K562 (cell line): ENCODE results near the gene TMPRSS11E. TPM values are rescaled to one million over a fixed set of nuclear protein-coding genes. Genes with fewer than 3 reads are reported as not detected.

Experiments used
- ATAC-seq: fragments of 200-7000 bp; cut with Tn5 transposase; 3 replicates; pipeline ENCODE4 v1.9.1; 2020; ENCODE audit warnings: moderate library complexity
- BruUV-seq: library from RNA; stranded (reverse); fragments of 400-500 nt; replicated peaks from 2 replicates; lab custom pipeline; 2021; lab: Mats Ljungman, UMichigan
- CTCF ChIA-PET: fragments of 300-600 bp; formaldehyde crosslinking; extraction: SDS; loops from one replicate; lab custom pipeline; 2021; ENCODE audit warnings: low intra/inter-chr PET ratio; lab: Yijun Ruan, JAX
- POLR2A ChIA-PET: fragments of 300-600, 350-650 bp; sonication (Branson Sonifier 250); formaldehyde crosslinking; extraction: SDS; loops from one replicate; lab custom pipeline; 2021; ENCODE audit warnings: antibody characterized with exemption, inconsistent platforms; lab: Yijun Ruan, JAX
- DNase-seq, 4 experiments: peaks; one replicate each; pipeline versions ENCODE4 v3.0.0 to v3.0.0-alpha.2; 2011 to 2018; ENCODE audit warnings: low spot score in 3 of 4, mixed read lengths in 3 of 4; ENCODE audit errors: extremely low read depth in 1 of 4
- FAIRE-seq: peaks from 2 replicates; lab custom pipeline; 2011; peaks lifted over from hg19 to GRCh38; lab: Jason Lieb, UNC
- H2AFZ ChIP-seq: 2 replicates; pipeline ENCODE4 v1.6.0; 2011; ENCODE audit warnings: low read depth, low read length, control low read depth, inconsistent platforms
- H3K27ac ChIP-seq: fragments of 200-600 bp; 3 replicates; pipeline ENCODE4 v1.8.0; 2011; ENCODE audit warnings: low read depth, mild to moderate bottlenecking, control low read depth, inconsistent platforms, low read length, moderate library complexity, mixed read lengths; ENCODE audit errors: extremely low read depth
- H3K27me3 ChIP-seq, 2 experiments: fragments of 300-600 bp in 1 of 2; 2 replicates in 1 of 2; 3 replicates in 1 of 2; pipeline versions ENCODE4 v1.6.0 to v1.8.0; 2011; ENCODE audit warnings: inconsistent platforms in 2 of 2, low read length in 2 of 2, mild to moderate bottlenecking in 1 of 2, mixed read lengths in 1 of 2, moderate library complexity in 1 of 2; ENCODE audit not compliant: control insufficient read depth in 2 of 2, insufficient read depth in 2 of 2
- H3K36me3 ChIP-seq: fragments of 300-600 bp; 3 replicates; pipeline ENCODE4 v1.8.0; 2011; ENCODE audit warnings: mild to moderate bottlenecking, low read length, inconsistent platforms; ENCODE audit not compliant: control insufficient read depth, insufficient read depth
- H3K4me1 ChIP-seq, 2 experiments: fragments of 200-600 bp in 1 of 2; replicated peaks in 1 of 2; 2 replicates in 1 of 2; 3 replicates in 1 of 2; pipeline versions ENCODE4 v1.5.1 to v1.8.0; 2011; ENCODE audit warnings: inconsistent platforms in 2 of 2, low read length in 2 of 2, mild to moderate bottlenecking in 1 of 2, mixed read lengths in 1 of 2, moderate library complexity in 1 of 2; ENCODE audit not compliant: control insufficient read depth in 2 of 2, insufficient read depth in 2 of 2
- H3K4me2 ChIP-seq: 2 replicates; pipeline ENCODE4 v1.6.1; 2011; ENCODE audit warnings: low read length, control low read depth, inconsistent platforms, mixed read lengths; ENCODE audit not compliant: insufficient read depth
- H3K4me3 ChIP-seq: fragments of 200-600 bp; sonication (generic), shearing (Covaris generic); 2 replicates; pipeline ENCODE4 v1.5.1; 2016; ENCODE audit warnings: control low read depth, inconsistent platforms
- H3K79me2 ChIP-seq: fragments of 200-600 bp; 3 replicates; pipeline ENCODE4 v1.8.0; 2011; ENCODE audit warnings: low read length, inconsistent platforms; ENCODE audit not compliant: control insufficient read depth, insufficient read depth
- H3K9ac ChIP-seq, 2 experiments: 2 replicates each; pipeline versions ENCODE4 v1.6.0 to v1.6.1; 2011; ENCODE audit warnings: low read depth in 2 of 2, low read length in 2 of 2, control low read depth in 1 of 2, inconsistent platforms in 1 of 2, mild to moderate bottlenecking in 1 of 2, mixed read lengths in 1 of 2; ENCODE audit not compliant: insufficient read depth in 1 of 2
- H3K9me1 ChIP-seq: one replicate; pipeline ENCODE4 v1.6.0; 2011; ENCODE audit warnings: inconsistent platforms, mild to moderate bottlenecking, low read length, moderate library complexity; ENCODE audit not compliant: control insufficient read depth, insufficient read depth
- H3K9me3 ChIP-seq: replicated peaks from 2 replicates; pipeline ENCODE4 v1.5.1; 2011; ENCODE audit warnings: low read depth, low read length, inconsistent platforms; ENCODE audit not compliant: control insufficient read depth, insufficient read depth
- H4K20me1 ChIP-seq: replicated peaks from 2 replicates; pipeline ENCODE4 v1.6.1; 2011; ENCODE audit warnings: low read length, inconsistent platforms, mixed read lengths; ENCODE audit not compliant: control insufficient read depth, insufficient read depth
- ESRRA ChIP-seq: fragments of 450-650 bp; IDR thresholded peaks from 2 replicates; pipeline ENCODE4 v1.6.1; 2014; ENCODE audit warnings: low read depth, mild to moderate bottlenecking, moderate library complexity, borderline replicate concordance
- MYC ChIP-seq, 2 experiments: fragments of 250-450 bp in 1 of 2; sonication (Bioruptor Pico) in 1 of 2; IDR thresholded peaks; 2 replicates each; pipeline versions ENCODE4 v1.5.1 to v1.6.1; 2012 to 2021; ENCODE audit warnings: low read depth in 2 of 2, borderline replicate concordance in 1 of 2, improper control_type of control experiment in 1 of 2, low read length in 1 of 2, mild to moderate bottlenecking in 1 of 2, moderate library complexity in 1 of 2
- STAT5A ChIP-seq: IDR thresholded peaks from 2 replicates; pipeline ENCODE4 v1.6.1; 2012; ENCODE audit warnings: low read length, inconsistent platforms, borderline replicate concordance
- in situ Hi-C: fragments of 300-500 bp; cut with MboI; formaldehyde crosslinking; loops from 4 replicates; pipeline ENCODE4 v1.15.0; 2018; ENCODE audit warnings: inconsistent platforms, mixed read lengths
- intact Hi-C: fragments of 100-400 bp; cut with micrococcal nuclease; formaldehyde crosslinking; loops from 2 replicates; pipeline ENCODE4 v1.14.2; 2022
- polyA plus RNA-seq, 8 experiments: library from polyadenylated mRNA; depleted of rRNA in 4 of 8; stranded (reverse) in 5 of 8; unstranded in 3 of 8; fragments of >200 nt; fragmentation: Nextera tagmentation in 2 of 8; fragmentation: Illumina TruSeq in 1 of 8; extraction: Ambion mirVana in 2 of 8; extraction: Trizol in 1 of 8; gene quantifications; 2 replicates each; pipeline versions ENCODE4 v1.2.1 to v1.2.3, GENCODE V29; 2011 to 2014; ENCODE audit warnings: inconsistent platforms in 1 of 8, missing spikeins in 1 of 8
- total RNA-seq, 7 experiments: library from RNA; depleted of rRNA in 6 of 7; stranded (reverse); fragments of >200 nt in 6 of 7; fragmentation: Illumina TruSeq in 2 of 7; extraction: Trizol in 2 of 7; gene quantifications; 2 replicates each; pipeline versions ENCODE4 v1.2.1 to v1.2.3, GENCODE V29; 2011 to 2021; ENCODE audit warnings: low replicate concordance in 1 of 7
- TF ChIP-seq, protein P1 (sequence below): IDR thresholded peaks from 2 replicates; pipeline ENCODE4 v1.6.1; 2014; ENCODE audit warnings: antibody characterized with exemption
- TF ChIP-seq, protein P2 (sequence below): fragments of 450-650 bp; conservative IDR thresholded peaks from 2 replicates; pipeline ENCODE4 v1.6.1; 2016; ENCODE audit warnings: missing genetic modification characterization, low read depth, mild to moderate bottlenecking, control low read depth, missing compliant biosample characterization
- TF ChIP-seq, protein P3 (sequence below), 2 experiments: fragments of 450-650 bp in 1 of 2; sonication (generic) in 1 of 2; formaldehyde crosslinking in 1 of 2; IDR thresholded peaks; 2 replicates each; pipeline versions ENCODE4 v1.7.1 to v1.9.0; 2016 to 2022; ENCODE audit warnings: inconsistent platforms in 1 of 2, mild to moderate bottlenecking in 1 of 2, missing genetic modification reagents in 1 of 2
- TF ChIP-seq, protein P4 (sequence below): fragments of 250-450 bp; sonication (Bioruptor Pico); IDR thresholded peaks from 2 replicates; pipeline ENCODE4 v1.8.0; 2022; ENCODE audit warnings: moderate library complexity, mild to moderate bottlenecking, inconsistent platforms

TMPRSS11E gene
- total and polyA plus RNA-seq, 9 of the 15 experiments (the other 6 are each of a cell fraction or from before 2014, with no cell fraction given): not detected

DNA sequence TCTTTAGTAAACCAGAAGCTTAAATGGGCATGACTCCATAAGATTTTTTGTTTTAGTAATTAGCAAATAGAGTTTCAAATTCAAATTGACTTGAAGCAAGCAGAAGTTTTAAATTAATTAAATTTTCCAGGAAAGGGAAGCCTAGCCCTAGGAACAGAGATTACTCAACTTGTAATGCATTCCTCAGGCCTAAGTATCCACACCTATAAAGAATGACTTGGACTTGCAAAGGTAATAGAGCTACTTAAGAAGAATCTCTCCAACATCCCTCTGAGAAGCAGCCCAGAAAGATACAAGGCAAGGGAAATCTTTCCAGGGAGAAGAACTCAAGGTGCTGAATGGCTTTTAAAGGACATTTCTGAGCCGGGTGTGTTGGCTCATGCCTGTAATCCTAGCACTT lies 16.9 kb upstream of the TMPRSS11E start (continued):
- TF ChIP-seq, protein P1, sequence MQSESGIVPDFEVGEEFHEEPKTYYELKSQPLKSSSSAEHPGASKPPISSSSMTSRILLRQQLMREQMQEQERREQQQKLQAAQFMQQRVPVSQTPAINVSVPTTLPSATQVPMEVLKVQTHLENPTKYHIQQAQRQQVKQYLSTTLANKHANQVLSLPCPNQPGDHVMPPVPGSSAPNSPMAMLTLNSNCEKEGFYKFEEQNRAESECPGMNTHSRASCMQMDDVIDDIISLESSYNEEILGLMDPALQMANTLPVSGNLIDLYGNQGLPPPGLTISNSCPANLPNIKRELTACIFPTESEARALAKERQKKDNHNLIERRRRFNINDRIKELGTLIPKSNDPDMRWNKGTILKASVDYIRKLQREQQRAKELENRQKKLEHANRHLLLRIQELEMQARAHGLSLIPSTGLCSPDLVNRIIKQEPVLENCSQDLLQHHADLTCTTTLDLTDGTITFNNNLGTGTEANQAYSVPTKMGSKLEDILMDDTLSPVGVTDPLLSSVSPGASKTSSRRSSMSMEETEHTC: no peak

DNA sequence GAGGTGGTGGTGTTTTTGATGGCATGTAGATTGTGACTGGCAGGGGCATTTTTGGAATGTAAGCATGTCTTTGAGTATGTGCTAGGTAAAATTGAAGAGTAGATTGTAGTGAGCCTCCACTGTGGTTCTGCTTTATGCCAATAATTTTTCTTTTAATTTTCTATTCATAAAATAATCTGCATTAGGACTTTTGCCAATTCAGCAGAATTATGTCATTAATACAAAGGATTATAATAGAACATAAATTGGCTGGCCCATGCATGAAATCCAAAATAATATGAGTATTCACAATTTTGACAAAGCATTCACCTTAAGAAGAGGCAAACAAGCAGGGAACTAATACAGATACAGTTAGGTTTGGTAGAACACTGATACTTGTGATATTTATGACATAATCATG lies 14.9 kb upstream of the TMPRSS11E start:
- no peaks in the 10 kb centered on the region for H3K79me2 ChIP-seq
- POLR2A ChIA-PET: no interaction called here
- H3K9me1 ChIP-seq: no peaks in the 10 kb centered on the region
- no peak overlapping the region for H3K9ac ChIP-seq
- H3K36me3 ChIP-seq: no peaks in the 10 kb centered on the region
- BruUV-seq: no TSS peak
- FAIRE-seq: no peak
- no peaks in the 10 kb centered on the region for H3K4me1 ChIP-seq
- intact Hi-C loops (no loop called here), in situ Hi-C loops (no loop called here)
- no peak overlapping the region for H3K4me2 ChIP-seq
- ATAC-seq: no peak
- CTCF ChIA-PET: no interaction called here
- no peak overlapping the region for H3K4me3 ChIP-seq
- H3K27me3 ChIP-seq: no peaks in the 10 kb centered on the region
- H3K9me3 ChIP-seq: no peaks in the 10 kb centered on the region
- no peak overlapping the region for H3K27ac ChIP-seq
- no peaks in the 10 kb centered on the region for H4K20me1 ChIP-seq
- no peak overlapping the region for H2AFZ ChIP-seq
- no peak for DNase-seq
- TF ChIP-seq, protein P2, sequence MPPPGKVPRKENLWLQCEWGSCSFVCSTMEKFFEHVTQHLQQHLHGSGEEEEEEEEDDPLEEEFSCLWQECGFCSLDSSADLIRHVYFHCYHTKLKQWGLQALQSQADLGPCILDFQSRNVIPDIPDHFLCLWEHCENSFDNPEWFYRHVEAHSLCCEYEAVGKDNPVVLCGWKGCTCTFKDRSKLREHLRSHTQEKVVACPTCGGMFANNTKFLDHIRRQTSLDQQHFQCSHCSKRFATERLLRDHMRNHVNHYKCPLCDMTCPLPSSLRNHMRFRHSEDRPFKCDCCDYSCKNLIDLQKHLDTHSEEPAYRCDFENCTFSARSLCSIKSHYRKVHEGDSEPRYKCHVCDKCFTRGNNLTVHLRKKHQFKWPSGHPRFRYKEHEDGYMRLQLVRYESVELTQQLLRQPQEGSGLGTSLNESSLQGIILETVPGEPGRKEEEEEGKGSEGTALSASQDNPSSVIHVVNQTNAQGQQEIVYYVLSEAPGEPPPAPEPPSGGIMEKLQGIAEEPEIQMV: no peak
- TF ChIP-seq MYC (IDR thresholded peaks at IDR 0.05; ENCODE audit: low read depth, low read length) (no peak), MYC (CRISPR knock-in tag; IDR thresholded peaks at IDR 0.05; ENCODE audit: borderline replicate concordance, low read depth) (no peak), ESRRA (no peak), STAT5A (no peak)
- TF ChIP-seq, protein P3, sequence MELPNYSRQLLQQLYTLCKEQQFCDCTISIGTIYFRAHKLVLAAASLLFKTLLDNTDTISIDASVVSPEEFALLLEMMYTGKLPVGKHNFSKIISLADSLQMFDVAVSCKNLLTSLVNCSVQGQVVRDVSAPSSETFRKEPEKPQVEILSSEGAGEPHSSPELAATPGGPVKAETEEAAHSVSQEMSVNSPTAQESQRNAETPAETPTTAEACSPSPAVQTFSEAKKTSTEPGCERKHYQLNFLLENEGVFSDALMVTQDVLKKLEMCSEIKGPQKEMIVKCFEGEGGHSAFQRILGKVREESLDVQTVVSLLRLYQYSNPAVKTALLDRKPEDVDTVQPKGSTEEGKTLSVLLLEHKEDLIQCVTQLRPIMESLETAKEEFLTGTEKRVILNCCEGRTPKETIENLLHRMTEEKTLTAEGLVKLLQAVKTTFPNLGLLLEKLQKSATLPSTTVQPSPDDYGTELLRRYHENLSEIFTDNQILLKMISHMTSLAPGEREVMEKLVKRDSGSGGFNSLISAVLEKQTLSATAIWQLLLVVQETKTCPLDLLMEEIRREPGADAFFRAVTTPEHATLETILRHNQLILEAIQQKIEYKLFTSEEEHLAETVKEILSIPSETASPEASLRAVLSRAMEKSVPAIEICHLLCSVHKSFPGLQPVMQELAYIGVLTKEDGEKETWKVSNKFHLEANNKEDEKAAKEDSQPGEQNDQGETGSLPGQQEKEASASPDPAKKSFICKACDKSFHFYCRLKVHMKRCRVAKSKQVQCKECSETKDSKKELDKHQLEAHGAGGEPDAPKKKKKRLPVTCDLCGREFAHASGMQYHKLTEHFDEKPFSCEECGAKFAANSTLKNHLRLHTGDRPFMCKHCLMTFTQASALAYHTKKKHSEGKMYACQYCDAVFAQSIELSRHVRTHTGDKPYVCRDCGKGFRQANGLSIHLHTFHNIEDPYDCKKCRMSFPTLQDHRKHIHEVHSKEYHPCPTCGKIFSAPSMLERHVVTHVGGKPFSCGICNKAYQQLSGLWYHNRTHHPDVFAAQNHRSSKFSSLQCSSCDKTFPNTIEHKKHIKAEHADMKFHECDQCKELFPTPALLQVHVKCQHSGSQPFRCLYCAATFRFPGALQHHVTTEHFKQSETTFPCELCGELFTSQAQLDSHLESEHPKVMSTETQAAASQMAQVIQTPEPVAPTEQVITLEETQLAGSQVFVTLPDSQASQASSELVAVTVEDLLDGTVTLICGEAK (IDR thresholded peaks at IDR 0.05): no peak
- TF ChIP-seq, protein P3 (CRISPR knock-in tag; IDR thresholded peaks at IDR 0.05): no peak
- TF ChIP-seq, protein P4, sequence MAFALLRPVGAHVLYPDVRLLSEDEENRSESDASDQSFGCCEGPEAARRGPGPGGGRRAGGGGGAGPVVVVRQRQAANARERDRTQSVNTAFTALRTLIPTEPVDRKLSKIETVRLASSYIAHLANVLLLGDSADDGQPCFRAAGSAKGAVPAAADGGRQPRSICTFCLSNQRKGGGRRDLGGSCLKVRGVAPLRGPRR: no peak
